Forelimb muscle (tissue), 1 donor: ENCODE measurements around the gene FANCE. TPM values are rescaled to one million over a fixed set of nuclear protein-coding genes. Genes with fewer than 3 reads are reported as not detected.

Experiments
- DNase-seq: peaks from one replicate; pipeline ENCODE4 v3.0.0-alpha.2; 2013; ENCODE audit warnings: low read depth
- polyA plus RNA-seq: library from polyadenylated mRNA; unstranded; fragments of 120-200 nt; gene quantifications from one replicate; pipeline ENCODE4 v1.2.1, GENCODE V29; 2013; ENCODE audit not compliant: insufficient read length

Gene FANCE
- polyA plus RNA-seq, 1 donor: 20.8 TPM

DNA sequence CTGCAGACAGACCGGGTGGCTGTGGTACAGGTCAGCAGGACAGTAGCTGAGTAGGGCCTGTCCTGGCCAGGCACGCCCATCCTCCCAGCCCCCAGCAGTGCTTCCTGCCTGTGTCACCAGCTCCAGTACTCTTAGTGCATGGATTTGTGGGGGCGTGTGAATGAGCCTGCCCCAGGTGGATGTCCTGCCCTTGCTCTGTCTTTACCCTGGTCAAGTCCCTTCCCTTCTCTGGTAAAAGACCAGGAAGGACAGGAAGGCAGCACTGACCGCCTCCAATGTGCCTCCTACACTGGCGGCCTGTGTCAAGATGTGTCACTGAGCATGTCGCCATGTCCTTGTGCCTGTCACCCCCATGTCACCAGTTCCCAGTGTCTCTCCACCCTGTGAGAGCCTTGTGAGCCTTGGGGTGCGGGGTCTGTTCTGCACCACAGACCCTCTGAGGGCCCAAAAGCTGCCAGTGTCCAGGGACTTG lies 32.8 kb downstream of the FANCE start:
- DNase-seq: no peak

- no peak for DNase-seq
Measured at GRCh38 chr6:35485402-35485877, 33.3 kb downstream of the FANCE start.

- DNase-seq: no peak
Measured at GRCh38 chr6:35486005-35486925, 34.1 kb downstream of the FANCE start.

DNA sequence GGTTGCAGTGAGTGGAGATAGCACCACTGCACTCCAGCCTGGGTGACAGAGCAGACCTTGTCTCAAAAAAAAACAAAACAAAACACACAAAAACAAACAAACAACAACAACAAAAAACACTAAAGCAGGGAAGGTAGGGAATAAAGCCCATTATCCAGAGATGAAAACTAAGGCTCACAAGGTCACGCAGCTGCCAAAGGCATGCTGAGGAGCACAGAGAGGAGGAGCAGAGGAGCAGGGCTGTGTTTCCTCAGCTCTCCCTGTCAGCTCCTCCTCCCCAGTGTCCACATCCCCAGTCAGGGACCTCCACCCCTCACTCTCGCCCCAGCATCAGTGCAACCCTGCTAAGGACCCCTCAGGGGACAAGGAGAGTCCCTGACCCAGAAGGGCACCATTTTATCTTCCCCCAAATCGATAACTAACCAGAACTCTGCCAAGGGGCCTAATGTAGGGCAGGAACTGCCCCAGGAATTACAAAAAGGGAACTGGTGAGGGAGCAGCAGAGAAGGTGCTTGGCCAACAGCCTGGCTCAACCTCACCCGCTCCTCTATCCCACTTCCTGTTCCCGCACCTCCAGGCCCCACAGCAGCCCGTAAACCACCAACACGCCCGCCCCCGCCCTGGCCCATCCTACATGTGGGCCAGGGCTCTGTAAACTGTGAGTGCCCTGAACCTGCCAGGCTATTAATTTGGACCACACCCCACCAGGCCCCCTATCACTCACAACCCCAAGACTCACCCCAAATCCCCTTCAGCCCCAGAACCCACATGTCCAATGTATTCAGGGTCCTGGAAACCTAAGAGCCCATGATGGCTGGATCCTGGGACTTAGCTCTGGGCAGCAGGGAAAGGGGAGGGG lies 35.7 kb downstream of the FANCE start:
- no peak for DNase-seq

- DNase-seq: no peak
Measured at GRCh38 chr6:35488517-35488862, 36.4 kb downstream of the FANCE start.

DNA sequence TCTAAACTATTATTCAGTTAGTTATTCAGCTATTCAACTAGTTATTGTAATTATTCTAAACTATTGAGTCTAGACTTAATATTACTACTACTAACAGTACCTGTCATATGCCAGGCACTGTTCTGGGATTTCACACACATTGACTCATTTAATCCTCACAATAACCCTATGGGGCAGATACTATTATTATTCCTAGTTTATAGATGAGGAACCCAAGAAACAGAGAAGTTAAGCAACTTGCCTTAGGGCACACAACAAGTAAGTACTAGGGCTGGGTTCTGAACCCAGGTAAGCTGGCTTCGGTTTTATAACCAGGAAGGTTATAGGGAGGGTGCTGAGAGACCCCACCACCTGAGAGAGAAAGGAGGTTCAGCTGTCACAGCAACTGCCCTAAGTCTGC lies 36.9 kb downstream of the FANCE start:
- no peak for DNase-seq

DNA sequence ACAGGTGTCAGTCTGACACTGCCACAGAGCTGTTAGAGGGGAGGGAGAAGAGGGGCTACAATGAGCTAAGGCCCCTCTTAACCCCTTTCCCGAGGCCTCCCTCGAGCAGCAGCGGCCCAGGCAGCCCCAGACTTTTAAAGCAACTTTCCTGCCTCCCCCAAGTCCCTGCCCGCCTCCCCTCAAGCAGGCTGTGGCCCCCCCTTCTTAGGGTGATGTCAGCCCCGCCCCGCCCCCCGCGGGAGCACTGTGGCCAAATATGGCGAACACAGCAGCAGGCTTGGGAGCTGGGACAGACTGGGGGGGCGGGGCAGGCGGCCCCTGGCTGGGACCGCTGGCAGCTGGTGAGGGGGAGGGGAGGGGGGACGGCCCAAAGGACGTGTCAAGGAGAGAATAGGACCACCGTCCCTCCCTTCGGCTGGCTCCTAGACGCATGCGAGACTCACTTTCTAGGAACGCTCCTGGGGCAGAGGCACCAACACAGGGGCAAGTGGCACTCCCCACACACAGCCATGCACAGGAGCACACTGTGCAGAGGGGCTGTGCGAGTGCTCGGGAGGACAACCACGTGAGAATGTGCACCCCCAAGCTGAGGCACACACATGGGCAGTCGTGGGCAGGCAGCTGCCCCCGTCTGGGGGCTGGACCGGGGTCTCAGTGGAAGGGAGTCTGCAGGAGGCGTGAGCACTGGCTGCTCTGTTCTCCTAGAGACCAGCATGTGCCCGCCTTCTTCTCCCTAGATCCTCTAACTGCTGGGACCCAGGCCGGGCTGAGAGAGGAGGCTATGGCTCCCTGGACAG lies 38.1 kb downstream of the FANCE start:
- DNase-seq: no peak

GRCh38 chr6:35490821-35491557 lies 38.9 kb downstream of the FANCE start:
- no peak for DNase-seq

- DNase-seq: no peak
Measured at GRCh38 chr6:35491558-35492257, 39.6 kb downstream of the FANCE start.

GRCh38 chr6:35492258-35492973 lies 40.3 kb downstream of the FANCE start:
- no peak for DNase-seq

DNA sequence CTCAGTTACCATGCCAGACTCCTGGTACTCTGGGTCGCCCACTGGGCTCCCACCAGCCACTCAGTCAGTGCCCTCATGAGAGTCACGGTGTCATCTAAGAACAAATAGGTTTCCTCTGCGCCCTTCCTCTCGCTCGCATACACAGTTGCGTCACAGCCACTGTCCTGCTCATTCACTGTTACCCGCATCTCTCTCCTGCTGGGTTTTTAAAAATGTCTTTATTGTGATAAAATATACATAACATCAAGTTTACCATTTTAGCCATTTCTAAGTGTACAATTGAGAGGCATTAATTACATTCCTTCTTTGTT lies 40.8 kb downstream of the FANCE start:
- no peak for DNase-seq

- DNase-seq: no peak
Measured at GRCh38 chr6:35493307-35493983, 41.3 kb downstream of the FANCE start.

DNA sequence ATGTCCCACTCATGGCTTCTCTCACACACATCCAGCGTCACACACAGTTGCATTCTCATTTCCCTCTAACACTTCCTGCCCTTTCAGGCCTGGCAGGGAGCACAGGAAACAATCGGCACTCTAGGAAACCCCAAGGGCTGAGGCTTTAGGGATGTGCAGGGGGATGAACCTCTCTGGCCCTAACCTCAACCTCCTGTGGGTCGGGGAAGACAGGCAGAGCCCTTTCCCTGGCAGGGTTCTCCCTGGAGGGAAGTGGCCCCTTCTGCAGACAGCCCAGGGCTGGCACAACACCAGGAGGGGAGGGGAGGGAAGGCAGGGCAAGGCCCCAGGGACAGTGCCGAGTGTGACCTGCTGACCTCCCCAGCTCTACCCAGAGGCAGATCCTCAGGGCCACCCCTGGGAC lies 42.0 kb downstream of the FANCE start:
- no peak for DNase-seq

DNA sequence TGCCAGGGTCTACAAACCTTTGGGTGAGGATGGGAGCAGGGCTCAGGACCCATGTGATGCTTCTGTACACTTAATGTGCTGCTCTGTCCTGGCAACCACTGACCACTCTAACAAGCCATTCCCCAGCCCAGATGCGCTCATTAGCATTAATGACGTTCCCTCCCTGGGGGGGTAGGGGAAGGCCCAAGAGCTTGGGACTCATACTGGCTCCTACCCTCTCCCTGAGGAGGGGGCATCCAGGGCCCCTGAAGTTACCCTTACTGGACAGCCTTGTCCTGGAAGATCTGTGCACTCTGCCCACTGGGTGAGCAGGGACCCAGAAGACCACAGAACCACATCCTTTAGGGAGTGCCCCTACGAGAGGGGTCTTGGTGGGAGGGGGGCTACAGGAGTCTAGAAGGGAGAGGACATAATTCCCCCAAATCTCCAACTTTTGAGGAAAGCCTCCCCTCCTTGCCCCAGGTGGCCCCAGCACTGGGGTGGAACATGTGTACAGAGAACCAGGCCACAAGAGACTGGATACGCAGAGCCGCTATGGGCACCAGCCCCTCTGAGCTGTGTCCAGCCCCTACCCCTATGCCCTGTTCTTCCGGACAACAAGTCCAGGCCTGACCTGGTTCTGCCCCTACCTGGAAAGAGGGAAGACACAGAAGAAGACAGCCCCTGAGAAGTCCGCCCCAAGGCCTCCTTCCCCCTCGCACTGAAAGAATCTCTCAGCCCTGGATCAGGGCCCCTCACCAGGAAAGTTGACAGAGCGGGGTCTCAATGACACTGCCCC lies 43.3 kb downstream of the FANCE start:
- no peak for DNase-seq

DNA sequence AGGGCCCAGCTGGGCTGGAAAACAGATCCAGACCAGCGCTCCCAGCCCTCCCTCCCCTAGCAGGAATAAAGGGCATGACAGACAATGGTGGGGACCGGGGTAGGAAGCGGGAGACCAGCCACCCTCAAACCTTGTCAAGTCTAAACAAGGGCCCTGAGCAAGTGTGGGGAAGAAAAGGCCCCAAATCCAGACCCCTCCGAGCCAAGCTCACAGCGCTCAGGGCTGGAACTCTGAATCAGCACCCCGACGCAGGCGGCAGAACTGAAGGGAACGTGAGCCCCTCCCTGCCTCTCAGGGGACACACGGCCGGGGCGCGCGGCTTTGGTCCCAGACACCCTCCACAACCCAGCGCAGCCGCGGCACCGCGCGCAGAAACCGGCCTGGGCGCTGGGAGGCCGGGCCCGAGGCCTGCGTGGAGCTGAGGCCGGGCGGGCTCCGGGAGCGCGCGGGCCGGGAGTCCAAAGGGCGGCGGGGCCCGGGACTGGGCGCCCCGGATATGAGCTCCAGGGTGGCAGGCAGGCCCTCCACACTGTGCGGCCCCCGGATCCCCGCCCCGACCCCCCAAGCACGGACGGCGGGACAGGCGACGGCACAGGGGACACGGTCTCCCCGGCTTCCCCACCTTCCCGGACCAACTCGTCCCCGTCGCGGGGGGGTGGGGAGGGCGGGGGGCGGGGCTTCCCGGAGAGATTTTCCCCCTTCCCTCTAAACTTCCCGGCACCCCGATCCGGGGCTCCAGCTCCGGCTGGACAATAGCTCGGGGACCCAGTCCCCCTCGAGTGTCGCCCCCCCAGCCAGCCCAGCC lies 44.1 kb downstream of the FANCE start:
- DNase-seq: no peak

- DNase-seq: no peak
Measured at GRCh38 chr6:35496841-35497570, 44.9 kb downstream of the FANCE start, which contains the start of gene TEAD3. TSS of gene TEAD3 (minus strand) at chr6:35497079.
